Naive thymus-derived CD4-positive, alpha-beta T cell (primary cell): ENCODE results near the gene SMIM5. TPM values are rescaled to one million over a fixed set of nuclear protein-coding genes. Genes with fewer than 3 reads are reported as not detected.

Source experiments
- ATAC-seq: fragments of 150-1000 bp; cut with Tn5 transposase; 2 replicates; pipeline ENCODE4 v1.10.0; 2021; ENCODE audit warnings: mild to moderate bottlenecking, moderate library complexity
- CTCF ChIA-PET: fragments of 350-600 bp; sonication (Branson Sonifier 250); formaldehyde crosslinking; loops from one replicate; lab custom pipeline; 2021; ENCODE audit warnings: antibody characterized with exemption; lab: Charles Lee
- POLR2A ChIA-PET: fragments of 350-600 bp; sonication (Branson Sonifier 250); formaldehyde crosslinking; loops from one replicate; lab custom pipeline; 2021; ENCODE audit warnings: antibody characterized with exemption, inconsistent platforms; lab: Charles Lee
- DNase-seq, 9 donors: peaks; one replicate each; pipeline versions ENCODE4 v3.0.0 to v3.0.0-alpha.2; 2020 to 2022; ENCODE audit warnings: mixed read lengths in 1 of 9
- H3K27ac ChIP-seq: one replicate; pipeline ENCODE4 v1.7.0; 2013; ENCODE audit warnings: mild to moderate bottlenecking, low read depth, low read length, moderate library complexity
- H3K27me3 ChIP-seq, 2 donors: one replicate each; pipeline ENCODE4 v1.7.0; 2013; ENCODE audit warnings: low read length in 2 of 2, mild to moderate bottlenecking in 2 of 2, moderate library complexity in 2 of 2; ENCODE audit not compliant: control insufficient read depth in 2 of 2, insufficient read depth in 2 of 2
- H3K36me3 ChIP-seq, 3 experiments: 1 replicate in 2 of 3; 2 replicates in 1 of 3; pipeline ENCODE4 v1.7.0; 2013; ENCODE audit warnings: low read length in 3 of 3, mild to moderate bottlenecking in 3 of 3, moderate library complexity in 1 of 3; ENCODE audit not compliant: insufficient read depth in 3 of 3, control insufficient read depth in 2 of 3
- H3K4me1 ChIP-seq, 2 donors: one replicate each; pipeline ENCODE4 v1.7.0; 2013; ENCODE audit warnings: low read length in 2 of 2, mild to moderate bottlenecking in 2 of 2, moderate library complexity in 1 of 2; ENCODE audit not compliant: control insufficient read depth in 2 of 2, insufficient read depth in 2 of 2
- H3K4me3 ChIP-seq: 2 replicates; pipeline ENCODE4 v1.7.0; 2013; ENCODE audit warnings: mild to moderate bottlenecking, low read length
- H3K9me3 ChIP-seq, 3 experiments: 1 replicate in 2 of 3; 2 replicates in 1 of 3; pipeline ENCODE4 v1.7.0; 2013; ENCODE audit warnings: low read length in 3 of 3; ENCODE audit not compliant: control insufficient read depth in 2 of 3
- H3K27ac Mint-ChIP-seq, 9 donors: one replicate each; pipeline ENCODE4 v1.8.0; 2020 to 2022; ENCODE audit warnings: mixed read lengths in 9 of 9, mild to moderate bottlenecking in 8 of 9, moderate library complexity in 5 of 9, inconsistent platforms in 2 of 9
- H3K27me3 Mint-ChIP-seq, 5 donors: one replicate each; pipeline ENCODE4 v1.8.0; 2021 to 2022; ENCODE audit warnings: mixed read lengths in 5 of 5, mild to moderate bottlenecking in 1 of 5
- H3K36me3 Mint-ChIP-seq, 5 donors: one replicate each; pipeline ENCODE4 v1.8.0; 2020 to 2022; ENCODE audit warnings: mixed read lengths in 5 of 5, mild to moderate bottlenecking in 3 of 5, inconsistent platforms in 1 of 5
- H3K4me1 Mint-ChIP-seq, 7 donors: one replicate each; pipeline ENCODE4 v1.8.0; 2020 to 2022; ENCODE audit warnings: mixed read lengths in 7 of 7, mild to moderate bottlenecking in 3 of 7, inconsistent platforms in 1 of 7
- H3K4me3 Mint-ChIP-seq, 10 donors: one replicate each; pipeline ENCODE4 v1.8.0; 2020 to 2022; ENCODE audit warnings: mild to moderate bottlenecking in 10 of 10, mixed read lengths in 10 of 10, moderate library complexity in 6 of 10, inconsistent platforms in 2 of 10
- H3K9me3 Mint-ChIP-seq, 11 donors: one replicate each; pipeline ENCODE4 v1.8.0; 2020 to 2022; ENCODE audit warnings: mixed read lengths in 11 of 11, mild to moderate bottlenecking in 4 of 11, inconsistent platforms in 1 of 11, moderate library complexity in 1 of 11
- intact Hi-C, 2 donors: fragments of 100-400 bp; cut with micrococcal nuclease; formaldehyde crosslinking; loops; one replicate each; pipeline ENCODE4 v1.15.1; 2023
- polyA plus RNA-seq, 2 donors: library from polyadenylated mRNA; unstranded; fragments of 300-500 nt; fragmentation: Illumina TruSeq; gene quantifications; one replicate each; pipeline ENCODE4 v1.2.3, GENCODE V29; 2021
- total RNA-seq, 6 experiments: library from RNA in 5 of 6; stranded (reverse) in 5 of 6; gene quantifications; 1 replicate in 5 of 6; 2 replicates in 1 of 6; pipeline ENCODE4 v1.2.3 and lab custom pipeline; 2021 to 2026

Gene SMIM5
- total and polyA plus RNA-seq, 7 experiments from 2014 or later, result 0.06 to 2.4 (median 0.82) TPM

GRCh38 chr17:75673487-75673886 lies 40.3 kb downstream of the SMIM5 start:
- H3K4me3 Mint-ChIP-seq, result no peak overlapping the region
- no peaks in the 10 kb centered on the region for H3K9me3 Mint-ChIP-seq
- no peaks in the 10 kb centered on the region for H3K27me3 ChIP-seq
- ChIA-PET POLR2A (interaction anchor here (0.5 to 0.6 kb wide), 2 partner anchors 403 to 415 kb away, joined by 3 to 4 read pairs; partner anchors contain the start of gene MIF4GD), CTCF (interaction anchor here (0.6 to 8.7 kb wide), 7 partner anchors 11 to 80 kb away, joined by 3 to 97 read pairs (median 6); no protein-coding TSS in a partner anchor)
- DNase-seq (no peak), ATAC-seq (no peak)
- no peaks in the 10 kb centered on the region for H3K9me3 ChIP-seq
- no peaks in the 10 kb centered on the region for H3K27me3 Mint-ChIP-seq
- peaks cover under 1 to 26% (median 10%) of the 10 kb centered on the region in 5 donors for H3K36me3 Mint-ChIP-seq
- H3K36me3 ChIP-seq, result peaks cover 6 to 63% (median 23%) of the 10 kb centered on the region in 3 experiments
- H3K4me1 Mint-ChIP-seq, result peaks cover 11 to 25% (median 20%) of the 10 kb centered on the region in 7 donors
- H3K27ac Mint-ChIP-seq, result no peak overlapping the region
- H3K27ac ChIP-seq, result no peak overlapping the region
- peaks cover 0 to 8% of the 10 kb centered on the region in 2 donors for H3K4me1 ChIP-seq
- intact Hi-C loops, result no loop called here
- H3K4me3 ChIP-seq, result no peak overlapping the region

GRCh38 chr17:75676461-75676860 lies 43.2 kb downstream of the SMIM5 start:
- Histone ChIP-seq H3K27ac (no peak overlapping the region), H3K27me3 (no peaks in the 10 kb centered on the region), H3K9me3 (no peaks in the 10 kb centered on the region), H3K4me1 (no peaks in the 10 kb centered on the region), H3K36me3 (peaks cover 0 to 62% (median 24%) of the 10 kb centered on the region in 3 experiments), H3K4me3 (no peak overlapping the region)
- intact Hi-C loops, result no loop called here
- H3K4me3 Mint-ChIP-seq, result no peak overlapping the region
- peak overlapping the region in 3 of 9 donors; percentile 13 to 77 (median 32) for H3K27ac Mint-ChIP-seq
- DNase-seq (no peak), ATAC-seq (no peak)
- no peaks in the 10 kb centered on the region for H3K9me3 Mint-ChIP-seq
- ChIA-PET POLR2A (no interaction called here), CTCF (interaction anchor here (1.2 to 8.7 kb wide), 3 partner anchors 10 to 109 kb away, joined by 3 to 97 read pairs (median 4); partner anchors contain the start of genes RECQL5 and SAP30BP)
- H3K4me1 Mint-ChIP-seq, result peaks cover 0 to 15% (median 12%) of the 10 kb centered on the region in 7 donors
- H3K36me3 Mint-ChIP-seq, result peaks cover 0 to 21% (median 0%) of the 10 kb centered on the region in 5 donors
- H3K27me3 Mint-ChIP-seq, result no peaks in the 10 kb centered on the region

- Mint-ChIP-seq H3K4me3 (no peak overlapping the region), H3K4me1 (peaks cover 0 to 28% (median 21%) of the 10 kb centered on the region in 7 donors), H3K36me3 (peaks cover 0 to 20% (median 0%) of the 10 kb centered on the region in 5 donors), H3K27me3 (no peaks in the 10 kb centered on the region), H3K9me3 (no peaks in the 10 kb centered on the region), H3K27ac (no peak overlapping the region)
- Histone ChIP-seq H3K27me3 (no peaks in the 10 kb centered on the region), H3K4me1 (no peaks in the 10 kb centered on the region), H3K9me3 (no peaks in the 10 kb centered on the region), H3K4me3 (no peak overlapping the region), H3K27ac (no peak overlapping the region), H3K36me3 (peaks cover 0 to 45% (median 13%) of the 10 kb centered on the region in 3 experiments)
- intact Hi-C loops, result no loop called here
- POLR2A ChIA-PET, result no interaction called here
- no peak for DNase-seq
- ATAC-seq, result no peak
- CTCF ChIA-PET, result interaction anchor here (0.6 to 1.3 kb wide), 3 partner anchors 47 to 79 kb away, joined by 3 to 6 read pairs (median 3); partner anchors contain the start of gene SMIM5
These were observed 46.5 kb downstream of the SMIM5 start for GRCh38 chr17:75679706-75680211.

DNA sequence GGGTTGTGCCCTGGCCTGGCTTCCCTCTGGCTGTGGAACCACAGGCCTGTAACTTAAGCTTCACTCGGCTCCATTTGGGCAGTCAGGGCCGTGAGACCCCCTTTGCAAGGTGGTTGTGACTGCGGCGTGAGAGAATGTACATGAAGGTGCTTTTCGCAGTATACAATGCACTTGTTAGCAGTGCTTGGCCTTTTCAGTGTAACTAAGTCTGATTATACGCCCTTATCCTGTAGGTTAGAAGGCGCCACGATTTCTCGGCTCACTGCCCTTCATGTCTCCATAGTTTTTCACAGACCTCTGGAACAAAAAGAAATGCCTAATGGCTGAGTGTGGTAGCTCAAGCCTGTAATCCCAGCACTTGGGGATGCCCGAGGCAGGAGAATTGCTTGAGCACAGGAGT lies 47.2 kb downstream of the SMIM5 start:
- CTCF ChIA-PET, result interaction anchor here (0.6 to 1.3 kb wide), 3 partner anchors 47 to 80 kb away, joined by 3 to 6 read pairs (median 3); partner anchors contain the start of gene SMIM5
- intact Hi-C loops, result no loop called here
- no peak overlapping the region for H3K27ac Mint-ChIP-seq

GRCh38 chr17:75681289-75681688 lies 48.1 kb downstream of the SMIM5 start:
- intact Hi-C loops, result no loop called here
- H3K27ac ChIP-seq, result no peak overlapping the region
- Mint-ChIP-seq H3K27me3 (no peaks in the 10 kb centered on the region), H3K36me3 (peaks cover 0 to 24% (median 0%) of the 10 kb centered on the region in 5 donors), H3K9me3 (no peaks in the 10 kb centered on the region), H3K4me3 (no peak overlapping the region), H3K27ac (peak overlapping the region in 1 of 9 donors; percentile 36), H3K4me1 (peaks cover 6 to 32% (median 26%) of the 10 kb centered on the region in 7 donors)
- ChIA-PET POLR2A (interaction anchor here (0.6 to 0.9 kb wide), 4 partner anchors 57 to 1054 kb away, joined by 3 to 4 read pairs (median 3); no protein-coding TSS in a partner anchor), CTCF (interaction anchor here (0.6 to 1.5 kb wide), 3 partner anchors 72 to 1754 kb away, joined by 3 to 6 read pairs (median 3); no protein-coding TSS in a partner anchor)
- H3K27me3 ChIP-seq, result no peaks in the 10 kb centered on the region
- no peaks in the 10 kb centered on the region for H3K9me3 ChIP-seq
- no peak for DNase-seq
- H3K36me3 ChIP-seq, result peaks cover 0 to 49% (median 13%) of the 10 kb centered on the region in 3 experiments
- H3K4me3 ChIP-seq, result no peak overlapping the region
- ATAC-seq, result no peak
- H3K4me1 ChIP-seq, result no peaks in the 10 kb centered on the region

More for the DNA sequence above, 47.2 kb downstream of the SMIM5 start:
- H3K27me3 ChIP-seq, result no peaks in the 10 kb centered on the region
- no peaks in the 10 kb centered on the region for H3K9me3 ChIP-seq
- Mint-ChIP-seq H3K9me3 (no peaks in the 10 kb centered on the region), H3K4me3 (no peak overlapping the region), H3K4me1 (peaks cover 2 to 31% (median 19%) of the 10 kb centered on the region in 7 donors), H3K36me3 (peaks cover 0 to 24% (median 0%) of the 10 kb centered on the region in 5 donors), H3K27me3 (no peaks in the 10 kb centered on the region)
- no peak overlapping the region for H3K27ac ChIP-seq
- POLR2A ChIA-PET, result no interaction called here
- H3K4me1 ChIP-seq, result no peaks in the 10 kb centered on the region
- ATAC-seq (no peak), DNase-seq (no peak)
- peaks cover 0 to 49% (median 13%) of the 10 kb centered on the region in 3 experiments for H3K36me3 ChIP-seq
- no peak overlapping the region for H3K4me3 ChIP-seq

DNA sequence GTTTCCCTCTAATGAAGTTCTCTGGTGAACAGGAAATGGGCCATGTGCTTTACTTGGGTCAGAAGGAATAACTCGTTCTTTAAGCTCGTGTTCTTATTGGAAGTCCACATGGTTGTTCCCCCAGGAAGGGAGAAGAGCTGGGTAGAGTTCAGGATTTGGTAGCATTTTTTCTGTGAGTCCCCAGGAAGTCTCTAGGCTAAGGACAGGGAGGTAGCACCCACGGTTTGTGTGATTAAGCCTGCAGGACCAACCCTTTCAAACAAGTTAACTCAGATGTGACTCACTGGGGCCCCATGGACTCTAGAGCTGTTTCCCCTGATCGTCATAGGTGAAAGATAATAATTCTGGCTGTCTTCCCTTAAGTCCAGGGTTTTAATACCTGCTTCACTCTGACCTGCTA lies 50.3 kb downstream of the SMIM5 start:
- Mint-ChIP-seq H3K4me1 (peaks cover 17 to 48% (median 43%) of the 10 kb centered on the region in 7 donors), H3K27me3 (no peaks in the 10 kb centered on the region), H3K27ac (peak overlapping the region in 1 of 9 donors; percentile 13), H3K36me3 (peaks cover 0 to 21% (median 0%) of the 10 kb centered on the region in 5 donors), H3K4me3 (no peak overlapping the region), H3K9me3 (no peaks in the 10 kb centered on the region)
- no peak overlapping the region for H3K27ac ChIP-seq
- no peaks in the 10 kb centered on the region for H3K27me3 ChIP-seq
- intact Hi-C loops, result no loop called here
- no peak overlapping the region for H3K4me3 ChIP-seq
- H3K9me3 ChIP-seq, result no peaks in the 10 kb centered on the region
- H3K36me3 ChIP-seq, result peaks cover 0 to 37% (median 10%) of the 10 kb centered on the region in 3 experiments
- peaks cover 0 to 10% of the 10 kb centered on the region in 2 donors for H3K4me1 ChIP-seq
- DNase-seq (no peak), ATAC-seq (no peak)
- ChIA-PET CTCF (interaction anchor here (0.6 to 1.6 kb wide), 4 partner anchors 9 to 426 kb away, joined by 3 to 6 read pairs (median 3); no protein-coding TSS in a partner anchor), POLR2A (interaction anchor here (0.8 to 1.3 kb wide), 2 partner anchors 8 to 17 kb away, joined by 4 read pairs; partner anchors contain the start of gene RECQL5)
